ENCODE data around the gene ECI2. TPM values are rescaled to one million over a fixed set of nuclear protein-coding genes. Genes with fewer than 3 reads are reported as not detected.

ECI2 gene
- total RNA-seq, 4 donors from 2014 or later: 46.9 to 64.4 (median 56.0) TPM

- Histone ChIP-seq H3K36me3 (no peaks in the 10 kb centered on the region), H3K27me3 (no peaks in the 10 kb centered on the region), H3K4me1 (no peaks in the 10 kb centered on the region), H3K27ac (no peak overlapping the region), H3K9me3 (no peaks in the 10 kb centered on the region), H3K4me3 (no peak overlapping the region)
- intact Hi-C loops (cut with DNase I; ENCODE audit: low total_unique reads): no loop called here
- TF ChIP-seq POLR2A (IDR thresholded peaks at IDR 0.05) (no peak), CTCF (IDR thresholded peaks at IDR 0.05) (no peak)
- DNase-seq: no peak
Measured at GRCh38 chr6:4066029-4066755, 69.2 kb downstream of the ECI2 start.

Other genes with a start within 250 kb of the ECI2 start
- gene FAM217A, start 56.4 kb downstream of the ECI2 start, total RNA-seq: not detected